GOT3 (cell line): Measurements from ENCODE around the gene ERICH2.

Source experiments
- DNase-seq: peaks from one replicate; lab custom pipeline; 2025; ENCODE audit warnings: mixed read lengths; lab: John Stamatoyannopoulos, UW

Gene ERICH2

GRCh38 chr2:170842785-170843184 is 72.6 kb downstream of the ERICH2 start:
- no peak for DNase-seq

DNA sequence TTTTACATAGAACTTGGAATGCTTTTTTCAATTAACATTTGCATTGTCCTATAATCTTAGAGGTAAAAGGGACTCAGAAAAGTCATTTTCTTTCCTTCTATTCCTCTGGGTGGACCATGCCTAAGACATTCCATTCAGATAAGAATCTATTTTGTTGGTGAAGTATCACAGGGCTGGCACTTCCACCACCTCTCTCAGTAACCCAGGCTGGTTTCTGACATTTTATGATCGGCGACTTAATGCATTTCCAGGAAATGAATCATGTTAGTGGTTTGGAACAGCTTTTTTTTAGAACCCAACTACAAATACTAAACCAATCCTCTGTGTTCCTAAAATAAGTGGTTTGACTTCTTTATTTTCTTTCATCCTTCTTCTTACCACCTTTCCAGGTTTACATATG is 73.5 kb downstream of the ERICH2 start:
- no peak for DNase-seq

DNA sequence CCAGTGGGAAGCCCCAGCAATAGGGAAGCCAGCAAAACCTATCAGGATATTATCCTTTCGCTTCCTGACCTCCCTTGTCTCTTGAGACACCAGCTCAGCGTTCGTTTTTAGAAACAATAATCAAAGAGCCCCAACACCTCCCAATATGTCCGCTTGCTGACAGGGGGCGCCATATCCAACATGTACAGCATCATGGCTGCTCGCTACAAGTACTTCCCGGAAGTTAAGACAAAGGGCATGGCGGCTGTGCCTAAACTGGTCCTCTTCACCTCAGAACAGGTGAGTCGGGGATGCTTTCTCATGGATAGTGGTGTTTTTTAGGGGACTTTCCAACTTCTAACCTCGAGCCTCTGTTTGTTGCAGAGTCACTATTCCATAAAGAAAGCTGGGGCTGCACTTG is 75.2 kb downstream of the ERICH2 start:
- no peak for DNase-seq

- no peak for DNase-seq
Observed at GRCh38 chr2:170846314-170846713, 76.1 kb downstream of the ERICH2 start.

GRCh38 chr2:170847716-170848115 is 77.5 kb downstream of the ERICH2 start:
- DNase-seq: no peak
